Ammon's horn (tissue), 1 donor: ENCODE data around the gene BCAM.
"Not testable (repeated sequence)": the region's sequence is repeated elsewhere in the genome, so short reads cannot be mapped to it uniquely, and the experiment has no call there.

Source experiments
- DNase-seq: peaks from one replicate; pipeline ENCODE4 v3.0.0-alpha.2; 2016; ENCODE audit warnings: low spot score

BCAM gene

DNA sequence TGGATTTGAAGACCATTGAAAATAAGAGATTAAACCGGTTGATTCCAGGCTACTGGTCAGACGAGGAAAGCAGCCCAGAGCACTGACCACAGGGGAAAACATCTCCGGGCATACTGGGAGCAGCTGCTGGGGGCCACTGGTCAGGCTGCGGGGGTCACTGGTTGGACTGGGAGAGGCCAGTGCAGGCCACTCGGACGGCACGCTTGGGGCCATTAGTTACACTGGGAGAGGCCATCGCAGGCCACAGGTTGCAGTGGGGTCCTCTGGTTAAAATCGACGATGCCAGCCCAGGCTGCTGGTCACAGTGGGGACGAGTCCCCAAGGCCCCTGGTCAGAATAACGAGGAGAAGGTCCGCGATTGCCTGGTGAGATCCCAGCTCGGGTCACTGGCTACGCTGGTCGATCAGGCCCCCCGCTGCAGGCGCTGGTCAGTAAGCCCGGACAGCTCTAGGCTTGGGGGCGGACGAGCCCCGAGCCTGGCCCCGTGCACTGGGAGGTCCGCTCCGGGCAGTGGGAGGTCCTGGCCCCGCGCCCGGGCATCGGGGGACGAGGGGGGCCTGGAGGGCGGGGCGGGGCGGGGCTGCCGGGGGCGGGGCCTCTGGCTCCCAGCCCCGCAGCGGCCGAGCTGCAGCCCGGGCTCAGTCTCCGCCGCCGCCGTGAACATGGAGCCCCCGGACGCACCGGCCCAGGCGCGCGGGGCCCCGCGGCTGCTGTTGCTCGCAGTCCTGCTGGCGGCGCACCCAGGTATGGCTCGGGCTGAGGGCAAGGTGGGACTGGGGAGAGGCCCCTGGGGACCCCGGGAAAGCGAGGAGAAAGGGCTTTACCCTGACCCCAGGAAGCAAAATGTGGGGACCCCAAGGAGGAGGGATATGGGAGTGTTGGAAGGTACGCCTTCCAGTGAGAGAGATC lies at the start of gene BCAM:
Gene BCAM (plus strand): TSS at position 641 of the 909 bp plus-strand sequence. CDS start 22 bp downstream, at position 663.
- DNase-seq: peak; percentile 49

GRCh38 chr19:44762038-44762437 lies 46.9 kb upstream of the BCAM start:
- no peak for DNase-seq

DNA sequence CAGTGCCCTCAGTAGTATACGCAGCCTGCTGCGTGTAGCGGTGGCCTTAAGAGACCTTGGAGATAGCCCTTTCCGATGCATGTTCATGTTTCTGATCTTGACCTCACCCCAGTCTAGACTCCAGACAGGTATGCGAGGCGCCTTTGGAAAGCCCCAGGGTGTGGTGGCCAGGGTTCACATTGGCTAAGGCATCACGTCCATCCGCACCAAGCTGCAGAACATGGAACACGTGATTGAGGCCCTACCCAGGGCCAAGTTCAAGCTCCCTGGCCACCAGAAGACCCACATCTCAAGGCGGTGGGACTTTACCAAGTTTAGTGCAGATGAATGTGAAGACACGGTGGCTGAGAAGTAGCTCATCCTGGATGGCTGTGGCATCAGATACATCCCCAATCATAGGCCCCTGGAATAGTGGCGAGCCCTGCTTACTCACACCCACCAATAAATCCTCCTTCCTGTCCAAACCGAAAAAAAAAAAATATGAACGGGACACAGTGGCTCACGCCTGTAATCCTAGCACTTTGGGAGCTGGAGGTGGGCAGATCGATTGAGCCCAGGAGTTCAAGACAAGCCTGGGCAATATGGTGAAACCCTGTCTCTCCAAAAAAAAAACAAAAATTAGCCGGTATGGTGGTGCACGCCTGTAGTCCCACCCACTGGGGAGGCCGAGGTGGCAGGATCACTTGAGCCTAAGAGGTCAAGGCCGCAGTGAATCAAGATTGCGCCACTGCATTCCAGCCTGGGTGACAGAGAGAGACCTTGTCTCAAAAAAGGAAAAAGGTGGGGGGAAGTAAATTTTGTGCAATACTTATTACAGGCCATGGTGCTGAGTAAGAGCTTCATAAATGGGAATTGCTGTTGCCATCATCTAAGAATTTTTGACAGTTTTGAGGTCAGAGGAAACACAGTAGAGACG lies 43.6 kb upstream of the BCAM start:
- DNase-seq: no peak

DNA sequence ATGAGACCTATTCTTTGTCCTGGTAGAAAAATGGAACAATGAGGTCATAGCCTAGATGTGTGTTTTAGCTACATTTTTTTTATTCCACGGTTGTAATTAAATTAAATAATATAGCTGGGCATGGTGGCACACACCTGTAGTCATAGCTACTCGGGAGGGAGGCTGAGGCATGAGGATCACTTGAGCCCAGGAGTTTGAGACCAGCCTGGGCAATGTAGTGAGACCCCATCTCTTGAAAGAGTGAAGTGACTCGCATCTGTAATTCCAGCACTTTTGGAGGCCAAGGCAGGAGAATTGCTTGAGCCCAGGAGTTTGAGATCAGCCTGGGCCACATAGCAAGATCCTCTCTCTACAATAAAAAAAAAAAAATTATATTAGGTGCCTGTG lies 43.0 kb upstream of the BCAM start:
- no peak for DNase-seq

GRCh38 chr19:44767295-44768180 lies 41.4 kb upstream of the BCAM start:
- DNase-seq: no peak

DNA sequence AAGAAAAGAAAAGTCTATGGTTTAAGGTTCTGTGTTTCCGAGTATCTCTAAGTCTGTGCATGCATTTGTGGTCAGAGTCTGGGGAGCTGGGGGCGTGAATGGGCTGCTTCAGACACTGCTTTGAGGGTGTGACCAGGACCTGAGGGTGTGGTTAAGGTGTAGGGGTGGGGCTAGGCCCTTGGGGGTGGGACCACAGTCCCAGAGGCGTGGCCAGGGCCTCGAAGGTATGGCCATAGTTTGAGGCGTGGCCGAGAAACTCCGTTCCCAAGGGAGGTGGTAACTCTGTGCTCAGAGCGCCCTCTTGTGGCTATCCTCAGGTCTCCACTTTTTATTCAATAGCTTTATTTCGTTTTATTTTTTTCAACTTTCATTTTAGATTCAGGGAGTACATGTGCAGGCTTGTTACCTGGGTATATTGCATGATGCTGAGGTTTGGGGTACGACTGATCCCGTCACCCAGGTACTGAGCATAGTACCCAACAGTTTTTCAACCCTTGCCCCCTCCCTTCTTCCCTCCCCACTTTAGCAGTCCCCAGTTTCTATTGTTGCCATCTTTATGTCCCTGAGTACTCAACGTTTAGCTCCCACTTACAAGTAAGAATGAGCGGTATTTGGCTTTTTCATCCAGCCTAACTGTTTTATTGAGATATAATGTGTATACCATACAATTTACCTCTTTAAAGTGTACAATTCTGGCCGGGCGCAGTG lies 38.2 kb upstream of the BCAM start:
- peak; percentile 85 for DNase-seq

DNA sequence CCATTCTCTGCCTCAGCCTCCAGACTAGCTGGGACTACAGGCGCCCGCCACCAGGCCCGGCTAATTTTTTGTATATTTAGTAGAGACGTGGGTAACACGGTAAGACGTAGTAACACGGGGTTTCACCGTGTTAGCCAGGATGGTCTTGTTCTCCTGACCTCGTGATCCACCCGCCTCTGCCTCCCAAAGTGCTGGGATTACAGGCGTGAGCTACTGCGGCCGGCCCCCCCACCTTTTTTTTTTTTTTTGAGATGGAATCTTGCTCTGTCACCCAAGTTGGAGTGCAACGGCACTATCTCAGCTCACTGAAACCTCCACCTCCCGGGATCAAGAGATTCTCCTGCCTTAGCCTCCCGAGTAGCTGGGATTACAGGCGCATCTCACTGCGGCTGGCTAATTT lies 36.8 kb upstream of the BCAM start:
- DNase-seq: not testable (repeated sequence)

- DNase-seq: no peak
Observed at GRCh38 chr19:44772959-44773358, 35.9 kb upstream of the BCAM start.

- no peak for DNase-seq
Observed at GRCh38 chr19:44775676-44776240, 33.1 kb upstream of the BCAM start.

- no peak for DNase-seq
Observed at GRCh38 chr19:44776402-44777096, 32.4 kb upstream of the BCAM start.

GRCh38 chr19:44777715-44778347 lies 31.1 kb upstream of the BCAM start, which contains the start of gene CBLC:
CBLC (plus strand) TSS chr19:44777890; CDS start chr19:44777932, 42 bp downstream.
- no peak for DNase-seq

DNA sequence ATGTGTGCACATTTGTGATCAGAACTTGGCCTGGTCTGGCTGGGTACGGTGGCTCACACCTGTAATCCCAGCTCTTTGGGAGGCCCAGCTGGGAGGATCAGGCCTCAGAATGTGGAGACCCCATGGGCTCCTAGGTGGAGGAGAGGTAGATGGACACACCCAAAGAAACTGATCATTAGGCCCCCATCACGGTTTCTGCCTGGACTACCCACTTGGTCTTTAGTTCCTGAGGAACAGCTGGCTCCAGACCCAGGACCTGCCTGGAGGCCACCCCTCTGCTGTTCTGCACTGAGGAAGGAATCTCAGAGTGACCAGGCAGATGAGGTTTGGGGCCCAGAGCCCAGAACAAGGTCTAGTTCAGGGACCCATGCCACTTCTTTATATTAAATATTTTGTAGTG lies 29.8 kb upstream of the BCAM start:
- no peak for DNase-seq

GRCh38 chr19:44781694-44782093 lies 27.2 kb upstream of the BCAM start:
- DNase-seq: not testable (repeated sequence)

DNA sequence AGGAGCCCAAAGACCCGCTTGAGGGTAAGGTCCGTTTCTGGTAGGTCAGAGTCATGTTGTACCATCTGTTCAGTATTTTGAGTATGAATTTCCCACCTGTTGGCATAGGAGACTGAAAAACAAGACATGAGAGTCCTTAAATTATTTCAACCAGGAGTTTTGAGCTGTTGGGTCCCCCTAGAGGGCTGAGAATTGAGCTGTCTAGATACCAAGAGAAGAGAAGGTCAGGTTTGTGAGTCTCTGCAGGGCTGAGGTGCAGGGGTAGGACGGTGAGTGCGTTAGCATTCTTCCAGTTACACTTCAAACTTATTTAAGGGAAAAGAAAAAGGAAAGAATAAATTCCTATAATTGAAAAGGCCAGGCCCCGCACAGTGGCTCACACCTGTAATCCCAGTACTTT lies 26.2 kb upstream of the BCAM start:
- no peak for DNase-seq

GRCh38 chr19:44783545-44783944 lies 25.4 kb upstream of the BCAM start:
- no peak for DNase-seq

GRCh38 chr19:44785271-44785670 lies 23.6 kb upstream of the BCAM start:
- DNase-seq: no peak

DNA sequence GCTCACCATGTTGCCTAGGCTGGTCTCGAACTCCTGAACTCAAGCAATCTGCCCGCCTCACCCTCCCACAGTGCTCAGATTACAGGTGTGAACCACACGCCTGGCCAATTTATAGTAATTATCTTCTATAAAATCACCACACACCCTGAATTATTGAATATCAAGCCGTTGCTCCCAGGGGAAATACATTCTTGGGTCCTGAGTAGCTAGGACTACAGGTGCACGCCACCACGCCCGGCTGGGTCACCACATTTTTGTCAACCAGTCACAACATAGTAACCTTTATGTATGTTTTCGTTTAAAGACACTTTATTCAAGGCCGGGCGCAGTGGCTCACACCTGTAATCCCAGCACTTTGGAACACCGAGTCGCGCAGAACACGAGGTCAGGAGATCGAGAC lies 22.9 kb upstream of the BCAM start:
- no peak for DNase-seq

DNA sequence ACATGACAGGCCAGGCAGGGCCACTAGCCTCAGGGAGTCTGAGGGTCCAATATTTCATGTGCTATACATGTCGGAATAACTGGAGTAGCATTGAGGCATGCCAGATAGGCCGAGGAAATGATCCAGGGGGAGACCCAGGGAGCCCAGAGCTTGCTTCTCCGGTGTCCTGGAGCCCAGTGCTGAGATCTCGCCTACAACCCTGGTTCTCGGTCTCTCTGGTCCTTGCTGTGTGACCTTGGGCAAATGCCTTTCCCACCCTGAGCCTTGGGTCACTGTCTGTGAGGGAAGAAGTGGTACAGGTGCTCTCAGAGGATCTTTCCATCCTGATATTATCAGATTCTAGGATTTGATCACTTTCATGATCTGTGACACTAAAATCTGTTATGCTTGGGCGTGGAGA lies 19.9 kb upstream of the BCAM start:
- DNase-seq: no peak

- DNase-seq: no peak
Observed at GRCh38 chr19:44789943-44790483, 18.9 kb upstream of the BCAM start.
